GM19023 (cell line): Measurements from ENCODE around the gene KCNK13.
"Not testable (repeated sequence)": the region's sequence is repeated elsewhere in the genome, so short reads cannot be mapped to it uniquely, and the experiment has no call there.

ENCODE experiments used
- ATAC-seq: cut with Tn5 transposase; IDR thresholded peaks from one replicate; pipeline ENCODE4 v1.9.1; 2021; ENCODE audit warnings: mild to moderate bottlenecking, moderate library complexity; ENCODE audit not compliant: unreplicated experiment

Gene KCNK13

DNA sequence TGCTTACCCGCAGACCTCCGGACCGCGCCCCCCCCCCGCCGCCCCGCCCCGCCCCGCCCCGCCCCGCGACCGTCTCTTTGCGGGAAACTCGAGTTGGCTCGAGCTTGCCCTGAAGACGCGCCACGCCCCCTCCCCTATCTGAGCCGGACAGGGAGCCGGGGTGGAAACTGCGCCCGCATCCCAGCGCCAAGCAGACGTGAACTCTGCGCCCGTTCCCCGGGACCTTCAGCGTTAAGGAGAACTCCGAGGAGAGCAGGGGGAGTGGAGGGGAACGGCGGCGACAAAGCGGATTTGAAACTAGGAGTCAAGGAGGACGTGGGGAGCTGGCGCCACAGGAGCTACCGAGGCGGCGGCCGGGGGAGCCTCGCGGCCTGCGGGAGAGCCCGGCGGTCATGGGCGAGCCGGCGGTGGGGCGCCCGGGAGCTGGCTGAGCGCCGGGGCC lies at the start of gene KCNK13:
TSS of gene KCNK13 (plus strand) at position 310 of the 442 bp plus-strand sequence. CDS start 212 bp downstream, outside the sequence.
- ATAC-seq: no peak

DNA sequence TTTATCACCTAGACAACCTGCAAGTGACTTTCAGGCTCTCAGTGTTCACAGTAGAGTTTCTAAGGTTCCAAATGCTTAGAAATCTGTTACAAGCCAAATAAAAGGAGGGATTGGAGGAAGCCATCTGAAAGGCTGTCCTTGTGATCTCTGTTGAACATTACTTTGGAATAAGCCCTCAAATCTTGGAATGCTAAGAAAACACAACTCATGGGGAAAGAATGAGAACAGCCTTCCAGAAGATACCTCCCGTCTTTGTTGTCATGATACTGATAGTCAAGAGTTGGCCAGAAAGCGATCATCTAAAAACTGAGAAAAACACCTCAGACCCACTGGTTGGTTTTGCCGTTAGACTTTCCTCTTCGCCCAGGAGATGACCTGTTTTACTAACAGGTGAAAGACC lies 44.4 kb upstream of the KCNK13 start:
- ATAC-seq: no peak

DNA sequence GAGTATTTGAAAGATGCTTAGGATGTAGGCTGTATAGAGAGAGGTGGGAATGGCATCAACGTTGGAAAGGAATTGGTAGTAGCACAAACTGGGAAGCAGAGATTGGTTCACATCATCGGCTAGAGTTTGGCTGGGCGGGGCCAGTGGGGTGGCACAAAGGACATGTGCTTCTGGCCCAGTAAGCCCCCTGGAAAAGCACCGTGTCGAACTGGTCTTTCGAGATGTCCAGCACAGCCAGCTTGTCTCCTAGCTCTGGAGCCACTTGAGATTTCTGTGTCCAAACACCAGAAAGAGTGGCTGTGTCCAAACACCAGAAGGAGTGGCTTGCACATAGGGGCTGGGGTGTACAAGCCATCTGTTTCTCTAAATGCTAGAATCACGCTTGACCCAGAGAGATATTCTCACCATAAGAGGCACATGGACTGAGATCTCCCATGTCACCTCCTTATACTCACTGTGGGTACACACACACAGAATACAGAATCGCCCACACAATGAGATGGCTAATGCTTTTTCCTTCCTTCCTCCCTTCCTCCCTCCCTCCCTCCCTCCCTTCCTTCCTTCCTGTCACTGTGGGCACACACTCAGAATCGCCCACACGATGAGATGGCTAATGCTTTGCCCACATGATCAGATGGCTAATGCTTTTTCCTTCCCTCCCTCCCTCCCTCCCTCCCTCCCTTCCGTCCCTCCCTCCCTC lies 41.8 kb upstream of the KCNK13 start:
- ATAC-seq: no peak

DNA sequence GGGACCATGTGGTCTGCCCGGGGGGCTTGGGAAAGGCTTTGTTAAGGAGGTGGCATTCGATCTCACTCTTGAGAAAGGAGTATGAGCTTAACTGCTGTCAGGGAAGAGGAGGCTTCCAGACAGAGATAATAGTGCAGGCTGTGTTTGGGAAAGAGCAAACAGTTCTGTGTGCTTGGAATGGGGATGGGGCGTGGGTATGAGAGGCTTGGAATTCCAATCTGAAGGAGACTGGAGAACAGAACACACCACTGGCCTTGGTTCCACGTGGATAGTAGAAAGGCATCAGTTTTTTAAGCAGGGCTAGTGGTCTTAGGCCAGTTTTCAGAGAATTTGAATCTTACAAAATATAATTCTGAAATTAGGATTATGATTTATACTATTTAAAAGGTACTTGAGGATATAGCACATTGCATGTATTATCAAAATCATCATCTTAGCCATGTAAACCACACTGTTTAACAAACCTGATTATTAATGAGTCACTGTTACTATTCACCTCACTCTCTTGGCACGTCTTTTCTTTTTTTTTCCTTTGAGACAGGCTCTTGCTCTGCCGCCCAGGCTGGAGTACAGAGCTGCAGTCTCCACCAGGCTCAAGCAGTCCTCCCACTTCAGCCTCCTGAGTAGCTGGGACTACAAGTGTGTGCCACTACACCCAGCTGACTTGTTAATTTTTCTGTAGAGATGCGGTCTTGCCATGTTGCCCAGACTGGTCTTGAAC lies 38.5 kb upstream of the KCNK13 start:
- ATAC-seq: no peak

DNA sequence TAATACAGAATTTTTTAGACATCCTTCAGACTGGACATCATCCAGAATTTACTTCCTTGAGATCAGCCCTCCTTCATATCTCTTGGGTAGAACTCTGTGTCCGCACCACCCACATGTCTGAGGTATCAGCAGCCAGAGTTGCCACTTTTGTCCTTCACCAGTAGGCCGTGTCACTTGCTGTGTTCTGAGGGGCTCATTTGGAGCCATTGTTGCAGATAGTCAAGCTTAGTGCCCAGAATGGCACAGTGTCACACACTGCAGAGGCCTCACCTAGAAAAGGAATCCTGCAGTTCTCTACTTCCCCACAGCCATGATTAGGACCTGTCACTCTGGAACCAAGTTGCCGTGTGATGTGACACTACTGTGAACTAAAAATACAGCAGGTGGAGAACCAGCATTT lies 36.9 kb upstream of the KCNK13 start:
- no peak for ATAC-seq

DNA sequence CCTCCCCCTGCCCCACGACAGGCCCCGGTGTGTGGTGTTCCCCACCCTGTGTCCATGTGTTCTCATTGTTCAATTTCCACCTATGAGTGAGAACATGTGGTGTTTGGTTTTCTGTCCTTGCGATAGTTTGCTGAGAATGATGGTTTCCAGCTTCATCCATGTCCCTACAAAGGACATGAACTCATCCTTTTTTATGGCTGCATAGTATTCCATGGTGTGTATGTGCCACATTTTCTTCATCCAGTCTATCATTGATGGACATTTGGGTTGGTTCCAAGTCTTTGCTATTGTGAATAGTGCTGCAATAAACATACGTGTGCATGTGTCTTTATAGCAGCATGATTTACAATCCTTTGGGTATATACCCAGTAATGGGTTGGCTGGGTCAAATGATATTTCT lies 35.2 kb upstream of the KCNK13 start:
- not testable (repeated sequence) for ATAC-seq

DNA sequence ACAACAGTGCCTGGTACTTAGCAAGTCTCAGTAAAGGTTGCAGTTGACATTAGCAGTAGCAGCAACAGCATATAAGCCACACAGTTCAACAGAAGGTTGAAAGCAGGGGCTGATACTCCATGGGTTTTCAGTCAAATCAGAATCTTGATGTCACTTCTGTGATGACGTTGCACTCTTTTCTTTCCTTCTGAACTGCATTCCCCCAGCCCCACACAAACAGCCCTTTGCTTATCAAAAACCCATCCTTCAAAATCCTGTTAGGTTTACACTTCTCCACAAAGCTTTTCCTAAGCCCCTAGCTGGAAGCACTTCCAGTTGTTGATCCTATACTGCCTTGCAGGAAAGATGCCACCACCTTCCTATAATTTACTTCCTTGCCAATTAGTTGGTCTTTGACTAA lies 34.0 kb upstream of the KCNK13 start:
- ATAC-seq: no peak

DNA sequence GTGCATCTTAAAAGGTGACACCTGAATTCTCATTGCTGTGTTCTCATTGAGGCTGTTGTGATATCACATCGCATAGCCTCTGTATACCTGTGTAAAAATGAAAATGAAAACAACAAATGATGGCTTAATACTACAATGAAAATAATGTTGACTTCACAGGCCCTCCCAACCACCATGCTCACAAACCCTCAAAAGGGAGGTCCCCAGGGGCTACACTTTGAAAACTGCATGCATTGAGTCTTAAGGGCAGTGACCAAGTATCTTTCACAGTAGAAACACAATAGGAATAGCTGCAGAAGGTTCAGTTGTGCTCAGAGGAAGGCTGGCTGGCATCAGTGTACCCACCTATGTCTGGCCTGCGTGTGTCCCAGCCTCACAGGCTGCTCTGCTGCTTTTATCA lies 27.6 kb upstream of the KCNK13 start:
- no peak for ATAC-seq

DNA sequence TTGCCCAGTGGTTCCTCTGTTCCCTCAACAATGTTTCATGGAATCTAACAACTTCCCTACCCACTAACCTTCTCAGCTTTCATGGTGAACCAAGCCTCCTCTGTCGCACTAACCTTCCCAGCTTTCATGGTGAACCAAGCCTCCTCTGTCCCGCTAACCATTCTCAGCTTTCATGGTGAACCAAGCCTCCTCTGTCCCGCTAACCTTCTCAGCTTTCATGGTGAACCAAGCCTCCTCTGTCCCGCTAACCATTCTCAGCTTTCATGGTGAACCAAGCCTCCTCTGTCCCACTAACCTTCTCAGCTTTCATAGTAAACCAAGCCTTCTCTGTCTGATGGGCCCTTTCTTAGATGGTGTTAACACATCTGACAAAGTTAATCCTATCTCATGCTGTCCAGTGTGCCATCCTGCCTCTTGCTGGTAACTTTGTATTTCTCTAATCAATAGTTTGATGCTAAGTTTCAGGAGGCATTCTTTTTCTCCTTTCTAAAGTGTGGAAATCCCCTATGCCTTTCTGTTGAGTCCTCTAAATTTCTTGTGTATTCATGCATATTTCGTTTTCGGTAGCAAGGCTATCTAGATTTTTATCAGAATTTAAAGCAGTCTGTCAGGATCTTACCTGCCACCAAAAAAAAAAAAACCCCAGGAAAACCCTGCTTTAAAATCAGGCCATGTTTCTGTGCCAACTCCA lies 26.8 kb upstream of the KCNK13 start:
- no peak for ATAC-seq

DNA sequence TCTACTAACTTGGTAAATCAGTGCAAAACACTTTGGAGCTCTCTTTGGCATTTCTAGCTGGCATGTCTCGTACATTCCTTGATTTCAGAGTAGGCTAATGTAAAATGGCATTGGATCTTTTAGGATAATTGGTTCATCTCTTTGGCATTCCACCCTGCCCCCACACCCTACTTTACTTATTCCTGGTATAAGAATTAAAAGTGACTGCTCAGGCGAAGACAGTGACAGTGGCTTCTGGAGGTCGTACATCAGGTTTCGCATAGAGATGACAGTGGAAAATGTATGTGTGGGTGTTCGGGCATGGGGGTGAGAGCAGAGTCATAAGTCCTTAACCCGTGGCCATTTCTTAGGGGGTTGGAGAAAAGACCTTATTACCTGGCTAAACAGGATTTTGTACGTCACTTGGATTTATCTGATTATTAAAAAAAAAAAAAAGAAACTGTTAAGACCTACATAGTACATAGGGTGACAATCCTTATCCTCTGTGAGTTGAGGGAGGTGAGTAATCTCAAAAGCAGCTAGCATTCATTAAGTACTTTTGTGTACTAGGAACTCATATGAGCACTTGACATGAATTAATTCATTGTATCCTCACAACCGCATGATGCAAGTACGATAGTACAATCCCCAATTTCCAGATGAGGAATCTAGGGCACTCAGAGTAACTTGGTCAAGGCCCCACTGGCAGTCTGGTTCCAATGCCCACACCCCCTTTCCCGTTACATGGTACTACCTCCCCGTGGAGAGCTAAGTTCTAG lies 22.4 kb upstream of the KCNK13 start:
- ATAC-seq: no peak

DNA sequence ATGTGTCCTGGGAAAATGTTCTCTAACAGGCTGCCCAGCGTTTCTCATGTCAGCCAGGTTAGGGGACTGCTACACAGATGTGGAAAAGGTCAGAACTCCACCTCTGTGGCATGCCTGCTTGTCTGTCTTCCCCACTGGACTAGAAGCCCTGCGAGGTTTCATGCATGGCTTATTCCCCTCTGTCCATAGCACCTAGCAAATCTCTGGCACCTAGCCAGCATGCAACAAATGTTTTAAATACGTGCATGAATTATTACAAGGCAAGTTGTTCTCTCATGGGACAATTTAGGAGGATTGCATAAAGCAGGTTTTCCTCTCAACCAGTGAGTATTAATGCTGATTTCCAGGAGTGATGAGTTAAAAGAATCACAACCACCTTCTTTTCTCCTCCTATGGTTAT lies 21.4 kb upstream of the KCNK13 start:
- no peak for ATAC-seq

DNA sequence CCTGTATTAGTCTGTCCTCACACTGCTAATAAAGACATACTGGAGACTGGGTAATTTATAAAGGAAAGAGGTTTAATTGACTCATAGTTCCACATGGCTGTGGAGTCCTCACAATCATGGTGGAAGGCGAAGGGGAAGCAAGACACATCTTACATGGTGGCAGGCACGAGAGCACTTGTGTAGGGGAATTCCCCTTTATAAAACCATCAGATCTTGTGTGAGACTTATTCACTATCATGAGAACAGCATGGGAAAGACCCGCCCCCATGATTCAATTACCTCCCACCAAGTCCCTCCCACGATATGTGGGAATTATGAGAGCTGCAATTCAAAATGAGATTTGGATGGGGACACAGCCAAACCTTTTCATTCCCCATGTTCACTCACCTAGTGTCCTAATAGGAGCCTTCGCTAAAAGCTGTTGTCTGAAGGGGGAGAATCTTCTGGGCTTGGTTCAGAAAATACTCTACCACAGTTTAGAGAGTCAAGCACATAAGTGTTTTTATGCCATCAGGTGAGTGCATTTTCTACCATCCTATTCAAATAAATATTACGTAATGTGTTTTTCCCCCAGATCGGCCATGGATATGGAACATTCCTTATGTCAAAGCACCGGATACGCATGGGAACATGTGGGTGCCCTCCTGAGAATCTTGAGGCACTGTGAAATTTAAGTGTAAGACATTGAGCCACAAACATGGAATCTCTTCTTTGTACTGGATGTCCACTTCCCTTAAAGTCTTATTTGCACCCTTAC lies 19.1 kb upstream of the KCNK13 start:
- ATAC-seq: no peak

DNA sequence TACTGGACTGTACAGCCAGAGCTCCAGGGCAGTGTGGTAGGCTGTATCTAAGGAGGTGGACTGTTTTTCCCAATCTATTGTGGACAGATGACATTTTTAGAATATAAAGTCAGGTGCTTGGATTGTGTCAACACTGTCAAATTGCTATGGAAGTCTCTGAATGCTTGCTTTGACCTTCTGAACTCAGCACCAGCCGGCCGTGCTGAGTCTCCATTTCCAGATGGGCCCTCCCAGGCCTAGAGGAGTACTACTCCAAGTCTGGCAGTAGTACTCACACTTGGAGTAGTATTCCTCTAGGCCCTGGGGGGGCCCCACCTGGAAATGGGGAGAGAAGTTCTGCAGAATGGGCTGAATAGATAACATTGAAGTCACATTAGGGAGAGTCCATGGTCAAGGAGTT lies 16.2 kb upstream of the KCNK13 start:
- ATAC-seq: no peak

DNA sequence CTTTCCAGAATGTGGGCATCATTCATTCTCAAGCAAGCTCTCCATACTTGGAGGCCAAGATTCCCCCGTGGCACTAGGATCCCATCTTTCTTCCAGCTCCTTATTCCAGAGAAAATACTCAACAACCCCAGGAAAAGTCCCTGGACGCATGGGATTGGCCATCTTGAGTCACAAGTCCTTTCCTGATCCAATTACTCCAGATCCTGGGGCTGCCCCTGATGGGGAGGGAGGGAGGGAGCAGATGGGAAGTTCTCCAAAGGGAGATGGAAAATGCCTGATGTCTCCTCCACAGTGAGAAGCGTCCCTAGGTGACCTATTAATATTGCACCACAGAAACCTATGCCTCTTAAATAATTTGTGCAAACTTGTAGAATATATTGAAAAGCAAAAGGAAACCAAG lies 12.4 kb upstream of the KCNK13 start:
- ATAC-seq: no peak

DNA sequence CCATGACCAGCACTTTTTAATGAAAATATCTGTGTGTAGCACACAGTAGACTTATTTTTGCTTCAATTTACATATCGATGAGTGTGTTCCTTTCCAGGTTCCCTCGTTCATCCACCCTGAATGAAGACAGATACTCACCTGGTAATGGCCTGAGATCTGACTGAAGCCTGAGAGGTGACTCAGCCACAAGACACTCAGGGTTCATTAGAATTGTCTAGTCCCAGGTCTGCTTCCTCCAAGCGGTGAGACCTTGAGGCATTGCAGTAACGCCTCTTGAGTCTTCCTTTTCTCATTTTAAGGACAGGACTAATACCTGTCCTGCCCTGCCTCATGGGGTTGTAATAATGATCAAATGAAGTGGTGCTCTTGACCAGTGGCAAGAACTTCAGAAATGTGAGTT lies 11.5 kb upstream of the KCNK13 start:
- no peak for ATAC-seq

DNA sequence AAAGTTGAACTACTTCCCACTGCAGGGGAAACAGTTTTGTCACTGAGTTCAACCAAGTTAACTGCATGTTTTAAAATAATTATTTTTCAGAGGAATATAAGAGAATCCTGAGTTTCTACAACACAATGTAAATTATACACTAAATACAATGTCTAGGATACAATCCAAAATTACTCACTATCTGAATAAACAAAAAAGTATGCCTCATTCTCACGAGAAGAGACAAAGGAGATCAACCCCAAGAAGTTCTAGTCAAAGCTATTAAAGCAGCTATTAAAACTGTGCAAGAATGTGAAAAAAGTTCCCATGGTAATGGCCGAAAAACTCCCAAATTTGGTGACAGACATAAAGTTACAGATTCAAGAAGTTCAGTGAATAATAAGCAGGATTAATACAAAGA lies 8.8 kb upstream of the KCNK13 start:
- ATAC-seq: no peak

DNA sequence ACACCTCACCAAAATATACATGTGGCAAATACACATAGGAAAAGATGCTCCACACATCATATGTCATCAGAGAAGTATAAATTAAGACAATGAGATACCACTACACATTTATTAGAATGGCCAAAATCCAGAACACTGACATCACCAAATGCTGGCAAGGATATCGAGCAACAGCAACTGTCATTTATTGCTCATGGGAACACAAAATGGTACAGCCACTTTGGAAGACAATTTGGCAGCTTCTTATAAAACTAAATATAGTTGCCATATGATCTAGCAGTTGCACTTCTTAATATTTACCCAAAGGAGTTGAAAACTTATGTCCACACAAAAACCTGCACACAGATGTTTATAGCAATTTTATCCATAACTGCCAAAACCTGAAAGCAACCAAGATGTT lies 7.0 kb upstream of the KCNK13 start:
- no peak for ATAC-seq

DNA sequence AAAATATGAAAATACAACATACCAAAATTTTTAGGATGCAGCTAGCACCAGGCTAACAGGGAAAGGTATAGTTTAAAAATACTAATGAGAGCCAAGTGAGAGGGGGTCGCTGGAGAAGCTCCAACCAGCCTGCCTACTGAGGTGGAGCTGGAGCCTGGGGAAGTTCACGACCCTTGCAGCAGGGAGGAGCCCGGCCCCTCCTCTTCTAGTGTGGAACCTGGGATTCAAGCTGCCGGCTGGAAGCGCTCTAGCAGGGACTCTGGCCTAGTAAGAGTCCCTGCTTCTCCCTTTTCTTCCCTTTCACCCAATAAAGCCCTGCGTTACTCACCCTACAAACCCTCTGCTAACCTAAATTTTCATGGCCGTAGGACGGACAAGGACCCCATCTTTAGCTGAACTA lies 5.0 kb upstream of the KCNK13 start:
- no peak for ATAC-seq

DNA sequence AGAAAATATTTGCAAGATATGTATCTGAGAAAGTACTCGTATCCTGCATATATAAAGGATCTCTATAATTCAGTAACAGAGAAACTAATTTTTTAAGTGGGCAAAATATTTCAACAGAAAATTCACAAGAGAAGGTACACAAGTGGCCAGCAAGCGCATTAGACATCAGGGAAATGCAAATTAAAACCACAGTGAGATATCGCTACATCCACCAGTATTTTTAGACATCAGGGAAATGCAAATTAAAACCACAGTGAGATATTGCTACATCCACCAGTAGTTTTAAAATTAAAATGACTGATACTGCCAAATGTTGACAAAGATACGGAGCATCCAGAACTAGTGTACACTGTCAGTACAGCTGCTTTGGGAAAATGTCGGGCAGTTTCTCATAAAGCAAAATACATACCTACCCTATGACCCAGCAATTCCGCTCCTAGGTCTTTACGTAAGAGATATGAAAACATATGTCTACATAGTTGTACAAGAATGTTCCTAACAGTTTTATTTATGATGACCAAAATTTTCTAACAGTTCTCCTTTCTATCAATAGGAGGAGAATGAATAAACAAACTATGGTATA lies 2.8 kb upstream of the KCNK13 start:
- ATAC-seq: no peak

DNA sequence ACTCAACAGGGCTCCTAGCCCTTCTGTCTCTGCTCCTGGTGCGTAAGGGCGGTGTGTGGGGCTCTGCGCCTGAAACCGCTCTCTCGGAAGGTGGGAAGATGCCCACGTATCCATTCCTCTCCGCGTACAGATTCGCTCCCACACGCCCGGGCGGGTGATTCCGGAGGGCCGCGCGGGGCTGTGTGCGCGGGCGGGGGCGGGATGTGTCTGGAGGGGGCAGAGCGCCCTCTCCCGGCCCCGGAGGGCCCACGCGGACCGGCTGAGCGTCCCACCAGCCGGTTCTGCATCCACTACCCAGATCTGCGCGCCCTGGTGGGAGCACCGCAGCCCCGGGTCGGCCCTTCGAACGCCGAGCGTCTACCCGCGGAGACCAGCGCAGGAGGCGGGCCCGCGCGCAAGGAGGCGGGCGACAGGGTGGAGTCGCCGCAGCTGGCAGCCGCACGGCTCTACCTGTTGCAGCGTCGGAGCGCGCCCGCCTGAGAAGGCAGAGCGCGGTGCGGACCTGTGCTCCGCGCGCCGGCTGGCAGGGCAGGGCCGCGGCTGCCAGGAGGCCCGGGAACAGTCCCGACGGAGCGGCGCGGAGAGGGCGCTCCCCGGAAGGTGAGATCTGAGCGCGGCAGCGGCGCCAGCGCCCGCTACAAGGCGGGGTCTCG lies 1.4 kb upstream of the KCNK13 start:
- peak; percentile 48 for ATAC-seq
